Astrocyte (in vitro differentiated cells and primary cell): Measurements from ENCODE around the gene HOXA2.

Experiments used
- CTCF ChIP-seq: IDR thresholded peaks from 2 replicates; pipeline ENCODE4 v1.5.1; 2011; ENCODE audit warnings: low read depth, mild to moderate bottlenecking, inconsistent platforms, low read length, moderate library complexity; ENCODE audit not compliant: insufficient read depth
- EZH2 ChIP-seq: IDR thresholded peaks from 2 replicates; pipeline ENCODE4 v1.6.1; 2012; ENCODE audit warnings: mild to moderate bottlenecking, low read length, inconsistent platforms; ENCODE audit not compliant: insufficient read depth

- no peak for TF ChIP-seq CTCF
- no peak for TF ChIP-seq EZH2
Measured at GRCh38 chr7:27097686-27098577, 4.6 kb downstream of the HOXA2 start.
